HG02798 (cell line): ENCODE measurements around the gene MRPS22.
A peak's percentile ranks its signal among the peaks of the same experiment; 100 is the strongest.
"Not testable (repeated sequence)": the region's sequence is repeated elsewhere in the genome, so short reads cannot be mapped to it uniquely, and the experiment has no call there.

ENCODE experiments used
- ATAC-seq: cut with Tn5 transposase; IDR thresholded peaks from one replicate; pipeline ENCODE4 v1.9.1; 2021; ENCODE audit warnings: mild to moderate bottlenecking; ENCODE audit not compliant: unreplicated experiment, poor library complexity

MRPS22 gene

GRCh38 chr3:139388077-139388476 is 44.3 kb downstream of the MRPS22 start:
- ATAC-seq, result no peak

GRCh38 chr3:139388821-139389551 is 45.2 kb downstream of the MRPS22 start:
- peak; percentile 38 for ATAC-seq

DNA sequence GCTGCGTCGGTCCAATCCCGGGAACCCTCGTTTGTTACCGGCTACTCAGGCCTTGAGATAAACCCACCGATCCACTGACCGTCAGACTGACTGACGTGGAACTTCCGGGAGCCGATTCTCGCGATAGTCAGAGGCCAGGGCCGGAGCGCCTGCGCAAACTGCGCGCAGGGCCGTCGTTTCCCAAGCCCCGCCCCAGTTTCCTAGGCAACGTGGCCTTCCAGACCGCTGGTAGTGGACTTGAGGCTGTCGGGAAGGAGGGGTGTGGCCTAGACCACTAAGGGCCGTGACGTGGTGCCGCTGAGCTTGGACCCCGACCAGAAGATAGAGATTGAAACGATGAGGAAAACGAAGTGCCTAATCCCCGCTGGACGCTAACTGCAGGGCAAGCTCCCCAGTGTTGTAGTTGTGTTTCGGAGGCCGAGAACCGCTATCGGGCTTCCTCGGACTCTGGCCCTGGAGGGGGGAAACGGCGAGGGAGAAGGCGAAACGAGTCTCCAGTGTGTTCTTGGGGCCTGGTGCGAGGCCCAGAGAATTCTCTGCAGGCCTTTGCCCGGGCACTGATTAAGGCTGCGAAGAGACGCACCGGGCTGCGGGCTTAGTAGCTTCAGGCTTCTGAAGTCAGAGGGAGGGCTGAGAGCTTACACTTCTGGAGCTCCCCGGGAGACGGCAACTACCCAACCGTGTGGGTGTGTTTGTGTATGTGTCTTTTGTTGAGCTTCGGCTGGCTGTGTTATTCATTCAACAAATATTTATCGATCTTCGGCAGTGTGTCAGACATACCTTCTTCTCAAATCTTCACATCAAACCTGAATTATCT is 45.9 kb downstream of the MRPS22 start, which contains the start of gene COPB2:
COPB2 (minus strand) TSS at position 96 of the 817 bp plus-strand sequence. CDS start 97 bp downstream, outside the sequence.
- peak; percentile 99 for ATAC-seq

DNA sequence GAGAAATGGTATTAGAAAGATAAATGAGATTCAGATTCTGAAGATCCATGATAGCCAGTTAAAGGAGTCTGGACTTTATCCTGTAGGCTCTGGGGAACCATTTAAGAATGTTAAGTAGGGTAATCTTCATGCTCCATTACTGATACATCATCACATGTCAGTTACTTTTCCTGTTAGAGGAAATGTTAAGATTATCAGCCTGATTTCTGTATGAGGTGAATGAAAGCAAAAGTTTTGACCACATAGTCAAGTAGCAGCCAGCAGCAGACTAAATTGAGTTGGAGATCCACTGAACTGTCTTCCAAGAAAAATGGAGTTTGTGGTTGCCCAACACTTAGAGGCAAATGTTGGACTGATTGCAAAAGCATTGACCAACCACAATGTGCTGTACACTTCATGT is 50.3 kb downstream of the MRPS22 start:
- ATAC-seq, result no peak

GRCh38 chr3:139396707-139397106 is 52.9 kb downstream of the MRPS22 start:
- no peak for ATAC-seq

DNA sequence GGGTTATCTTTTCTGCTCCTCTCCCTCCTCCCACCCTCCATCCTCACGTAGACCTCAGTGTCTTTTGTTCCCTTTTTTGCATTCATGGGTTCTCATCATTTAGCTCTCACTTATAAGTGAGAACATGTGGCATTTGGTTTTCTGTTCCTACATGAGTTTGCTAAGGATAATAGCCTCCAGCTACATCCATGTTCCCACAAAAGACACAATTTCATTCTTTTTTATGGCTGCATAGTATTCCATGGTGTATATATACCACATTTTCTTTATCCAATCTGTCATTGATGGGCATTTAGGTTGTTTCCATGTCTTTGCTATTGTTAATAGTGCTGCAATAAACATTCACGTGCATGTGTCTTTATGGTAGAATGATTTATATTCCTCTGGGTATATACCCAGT is 57.3 kb downstream of the MRPS22 start:
- not testable (repeated sequence) for ATAC-seq
